LNCaP clone FGC (cell line): ENCODE measurements around the gene ZNF32.

ENCODE experiments used
- DNase-seq: peaks from one replicate; pipeline ENCODE4 v3.0.0-alpha.2; 2011; ENCODE audit warnings: low read depth
- H3K4me3 ChIP-seq: 2 replicates; pipeline ENCODE4 v1.5.1; 2011; ENCODE audit warnings: mild to moderate bottlenecking, low read depth, low read length, control low read depth
- CTCF ChIP-seq: IDR thresholded peaks from 2 replicates; pipeline ENCODE4 v1.5.1; 2012; ENCODE audit warnings: mild to moderate bottlenecking; ENCODE audit not compliant: control insufficient read depth, insufficient read depth; ENCODE audit errors: extremely low read depth

The ZNF32 gene

GRCh38 chr10:43693602-43694001, 44.9 kb upstream of the ZNF32 start:
- no peak overlapping the region for H3K4me3 ChIP-seq
- DNase-seq = no peak
- no peak for TF ChIP-seq CTCF

GRCh38 chr10:43692051-43692825, 43.6 kb upstream of the ZNF32 start:
- H3K4me3 ChIP-seq = no peak overlapping the region
- no peak for TF ChIP-seq CTCF
- DNase-seq = no peak

- no peak for DNase-seq
- TF ChIP-seq CTCF = no peak
- H3K4me3 ChIP-seq = no peak overlapping the region
Measured at GRCh38 chr10:43691485-43691884, 42.8 kb upstream of the ZNF32 start.

GRCh38 chr10:43689955-43690771, 41.5 kb upstream of the ZNF32 start:
- peak; percentile 98 for TF ChIP-seq CTCF
- H3K4me3 ChIP-seq = peak overlapping the region; percentile 56
- peak; percentile 27 for DNase-seq

- no peak for TF ChIP-seq CTCF
- no peak for DNase-seq
- peak overlapping the region; percentile 56 for H3K4me3 ChIP-seq
Measured at GRCh38 chr10:43689618-43689954, 40.9 kb upstream of the ZNF32 start.

- TF ChIP-seq CTCF = no peak
- no peak overlapping the region for H3K4me3 ChIP-seq
- no peak for DNase-seq
Measured at GRCh38 chr10:43689007-43689491, 40.4 kb upstream of the ZNF32 start.
